ENCODE data around the gene NEUROG1.
A peak's percentile ranks its signal among the peaks of the same experiment; 100 is the strongest.

NEUROG1 gene

DNA sequence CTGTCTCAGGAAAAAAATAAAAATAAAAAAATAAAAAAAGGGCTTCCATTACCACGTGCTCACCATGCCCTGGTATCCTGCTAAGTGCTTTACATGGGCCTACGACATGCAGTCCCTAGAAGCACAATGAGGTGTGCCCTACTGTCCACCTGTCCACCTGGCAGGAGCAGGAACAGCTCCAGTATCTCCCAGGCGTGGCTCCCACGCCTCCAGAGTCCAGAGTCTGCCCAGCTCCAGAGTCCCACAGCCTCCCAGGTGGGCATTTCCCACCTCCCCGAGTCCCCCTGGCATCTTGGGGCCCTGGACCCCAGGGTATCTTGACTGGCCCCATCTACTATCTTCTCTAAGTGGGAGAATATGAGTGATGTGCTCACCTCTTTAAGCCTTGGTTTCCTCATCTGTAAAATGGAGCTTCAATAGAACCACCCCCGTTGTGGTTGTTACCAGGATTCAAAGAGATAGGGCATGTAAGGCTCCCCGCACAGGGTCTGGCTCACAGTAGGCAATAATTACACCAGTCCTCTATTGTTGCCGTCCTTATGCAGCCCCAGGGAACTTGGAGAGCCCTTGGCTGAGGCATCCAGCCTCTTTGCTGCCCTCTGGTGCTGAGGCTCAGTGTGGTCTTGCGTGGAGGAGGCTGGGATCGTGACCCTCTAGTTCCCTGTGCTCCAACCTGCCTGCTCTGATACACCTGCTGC lies 34.1 kb upstream of the NEUROG1 start:
- TF ChIP-seq, protein P1, sequence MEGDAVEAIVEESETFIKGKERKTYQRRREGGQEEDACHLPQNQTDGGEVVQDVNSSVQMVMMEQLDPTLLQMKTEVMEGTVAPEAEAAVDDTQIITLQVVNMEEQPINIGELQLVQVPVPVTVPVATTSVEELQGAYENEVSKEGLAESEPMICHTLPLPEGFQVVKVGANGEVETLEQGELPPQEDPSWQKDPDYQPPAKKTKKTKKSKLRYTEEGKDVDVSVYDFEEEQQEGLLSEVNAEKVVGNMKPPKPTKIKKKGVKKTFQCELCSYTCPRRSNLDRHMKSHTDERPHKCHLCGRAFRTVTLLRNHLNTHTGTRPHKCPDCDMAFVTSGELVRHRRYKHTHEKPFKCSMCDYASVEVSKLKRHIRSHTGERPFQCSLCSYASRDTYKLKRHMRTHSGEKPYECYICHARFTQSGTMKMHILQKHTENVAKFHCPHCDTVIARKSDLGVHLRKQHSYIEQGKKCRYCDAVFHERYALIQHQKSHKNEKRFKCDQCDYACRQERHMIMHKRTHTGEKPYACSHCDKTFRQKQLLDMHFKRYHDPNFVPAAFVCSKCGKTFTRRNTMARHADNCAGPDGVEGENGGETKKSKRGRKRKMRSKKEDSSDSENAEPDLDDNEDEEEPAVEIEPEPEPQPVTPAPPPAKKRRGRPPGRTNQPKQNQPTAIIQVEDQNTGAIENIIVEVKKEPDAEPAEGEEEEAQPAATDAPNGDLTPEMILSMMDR (IDR thresholded peaks at IDR 0.05; ENCODE audit: low read depth, low read length, missing control alignments) = peak; percentile 69
- no peak overlapping the region for H3K4me3 ChIP-seq (replicated peaks; ENCODE audit: low read depth, low read length)
- DNase-seq (ENCODE audit: extremely low read depth, low read depth) = no peak

DNA sequence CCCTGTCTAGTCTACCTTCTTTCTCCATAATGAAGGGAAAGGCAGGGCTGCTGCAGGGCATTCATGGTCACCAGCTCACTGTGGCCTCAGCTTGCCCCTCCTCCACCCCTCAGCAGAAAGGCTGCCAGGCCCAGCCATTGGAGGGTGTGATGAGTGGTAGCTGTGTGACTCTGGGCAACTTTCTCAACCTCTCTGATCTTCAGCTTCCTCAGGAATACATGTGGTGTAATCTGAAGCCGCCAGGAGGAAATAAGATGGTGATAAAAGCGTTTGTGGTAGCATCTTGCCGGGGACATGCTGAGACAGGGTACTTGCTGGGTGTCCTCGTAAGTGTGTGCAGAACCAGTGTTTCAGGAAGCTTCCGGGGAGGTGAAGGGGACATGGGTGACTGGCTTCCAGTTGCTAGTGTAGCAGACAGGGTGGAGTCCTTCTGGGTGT lies 33.2 kb upstream of the NEUROG1 start:
- H3K4me3 ChIP-seq (replicated peaks; ENCODE audit: low read depth, low read length) = no peak overlapping the region
- TF ChIP-seq, protein P1 (IDR thresholded peaks at IDR 0.05; ENCODE audit: low read depth, low read length, missing control alignments) = no peak
- no peak for DNase-seq (ENCODE audit: extremely low read depth, low read depth)

DNA sequence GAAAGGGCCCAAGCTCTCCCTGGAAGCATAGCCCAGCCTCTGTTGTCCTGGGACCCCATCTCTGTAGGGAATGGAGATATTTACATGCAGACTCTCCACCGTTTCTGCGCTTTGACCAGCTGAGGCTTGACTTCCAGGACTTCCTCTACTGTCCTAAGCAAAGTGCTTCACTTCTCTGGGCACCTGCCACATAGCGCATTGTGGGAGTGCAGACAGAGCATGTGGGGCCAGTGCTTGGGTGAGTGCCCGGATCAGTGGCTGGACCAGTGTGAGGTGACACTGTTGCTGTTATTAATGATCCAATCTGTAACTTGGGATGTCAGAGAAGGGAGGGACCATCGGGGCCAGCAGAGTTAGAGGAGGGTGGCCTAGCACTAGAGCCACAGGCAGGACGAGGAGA lies 32.5 kb upstream of the NEUROG1 start:
- H3K4me3 ChIP-seq (replicated peaks; ENCODE audit: low read depth, low read length) = no peak overlapping the region
- TF ChIP-seq, protein P1 (IDR thresholded peaks at IDR 0.05; ENCODE audit: low read depth, low read length, missing control alignments) = no peak
- no peak for DNase-seq (ENCODE audit: extremely low read depth, low read depth)

DNA sequence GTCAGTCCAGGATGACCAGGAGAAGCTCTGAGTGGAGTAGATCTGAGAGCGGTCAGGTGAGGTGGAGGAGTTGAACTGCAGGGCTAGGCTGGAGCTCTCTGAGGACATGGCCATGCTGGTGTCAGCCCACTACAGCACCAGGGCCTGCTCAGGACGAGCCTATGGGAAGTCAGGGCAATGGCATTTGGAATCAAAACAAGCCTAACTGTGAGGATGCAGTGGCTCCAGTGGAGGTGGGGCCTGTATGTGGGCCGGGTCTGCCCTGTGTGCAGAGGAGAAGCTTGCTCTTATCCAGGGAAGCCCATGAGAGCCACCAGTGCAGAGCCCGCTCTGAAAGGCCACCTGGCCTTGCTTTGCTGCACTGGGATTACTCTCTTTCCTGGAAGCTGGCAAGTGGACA lies 31.9 kb upstream of the NEUROG1 start:
- DNase-seq (ENCODE audit: extremely low read depth, low read depth) = no peak
- no peak overlapping the region for H3K4me3 ChIP-seq (replicated peaks; ENCODE audit: low read depth, low read length)
- TF ChIP-seq, protein P1 (IDR thresholded peaks at IDR 0.05; ENCODE audit: low read depth, low read length, missing control alignments) = no peak

DNA sequence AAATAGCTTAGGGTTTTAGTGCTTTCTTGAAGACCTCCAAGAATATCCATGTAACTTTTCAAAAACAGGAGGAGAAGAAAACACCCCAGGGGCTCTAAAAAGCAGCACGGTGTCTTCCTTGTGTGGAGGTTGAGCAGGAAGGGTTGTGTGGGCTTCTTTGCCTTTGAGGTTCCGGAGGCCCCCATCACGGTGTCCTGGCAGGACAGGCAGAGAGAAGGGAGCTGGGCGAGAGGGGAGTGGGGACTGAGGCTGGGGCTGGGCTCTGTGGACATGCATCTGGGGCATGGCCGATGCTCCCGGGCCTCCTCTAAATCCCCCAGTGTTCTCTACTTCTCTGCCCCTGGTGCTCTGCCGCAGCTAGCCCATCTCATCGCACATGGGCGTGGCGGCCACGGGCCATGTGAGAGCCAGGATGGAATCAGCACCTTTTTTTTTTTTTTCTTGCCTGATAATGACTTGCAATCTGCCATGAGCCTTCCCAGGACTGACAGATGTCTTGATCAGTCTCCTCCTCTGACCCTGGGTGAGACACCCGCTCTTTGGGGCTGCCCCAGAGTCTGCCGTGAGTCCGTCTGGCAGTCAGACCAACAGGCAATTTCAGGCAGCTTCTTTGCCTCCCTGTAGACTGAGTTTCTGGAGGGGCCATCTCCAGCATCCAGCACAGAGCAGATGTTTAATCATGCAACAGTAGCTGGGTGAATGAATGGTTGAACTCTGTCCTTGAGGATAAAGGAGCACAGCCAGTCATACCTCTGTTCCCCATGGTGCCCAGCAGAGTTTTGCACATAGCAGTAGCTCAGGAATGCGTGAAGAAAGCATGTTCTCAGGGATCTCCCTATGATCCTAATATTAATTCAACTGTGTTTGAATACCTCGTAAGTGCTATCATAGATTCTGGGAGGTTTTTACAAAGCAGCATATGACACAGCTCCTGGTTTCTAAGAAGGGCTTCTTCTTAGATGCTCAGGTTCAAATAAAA lies 30.9 kb upstream of the NEUROG1 start:
- H3K4me3 ChIP-seq (replicated peaks; ENCODE audit: low read depth, low read length) = no peak overlapping the region
- DNase-seq (ENCODE audit: extremely low read depth, low read depth) = no peak
- TF ChIP-seq, protein P1 (IDR thresholded peaks at IDR 0.05; ENCODE audit: low read depth, low read length, missing control alignments) = no peak

DNA sequence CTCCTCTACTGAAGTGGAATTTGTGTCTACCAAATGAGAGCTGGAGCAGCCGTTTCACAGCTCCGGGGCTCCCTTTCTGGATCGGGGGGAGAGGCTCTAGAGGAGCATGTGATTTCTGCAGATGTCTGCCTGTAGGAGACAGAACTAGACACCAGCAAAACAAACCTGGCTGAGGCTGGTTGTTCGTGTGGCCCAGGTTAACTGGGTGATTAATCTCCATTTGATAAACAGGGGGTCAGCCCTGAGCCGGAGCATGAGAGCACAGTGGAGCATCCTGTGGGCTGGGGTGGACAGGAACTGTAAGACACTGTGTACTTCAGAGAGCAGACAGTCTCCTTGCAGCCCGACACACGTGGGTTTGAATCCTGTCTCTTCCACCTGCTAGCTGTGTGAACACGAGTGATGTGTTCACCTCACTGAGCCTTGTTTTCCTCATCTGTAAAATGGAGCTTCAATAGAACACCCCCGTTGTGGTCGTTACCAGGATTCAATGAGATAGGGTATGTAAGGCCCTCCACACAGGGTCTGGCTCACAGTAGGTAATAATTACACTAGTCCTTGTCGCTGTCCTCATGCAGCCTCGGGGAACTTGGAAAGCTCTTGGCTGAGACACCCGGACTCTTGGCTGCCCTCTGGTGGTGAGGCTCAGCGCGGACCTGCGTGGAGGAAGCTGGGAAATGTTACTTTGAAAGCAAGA lies 30.1 kb upstream of the NEUROG1 start:
- no peak overlapping the region for H3K4me3 ChIP-seq (replicated peaks; ENCODE audit: low read depth, low read length)
- DNase-seq (ENCODE audit: extremely low read depth, low read depth) = no peak
- TF ChIP-seq, protein P1 (IDR thresholded peaks at IDR 0.05; ENCODE audit: low read depth, low read length, missing control alignments) = peak; percentile 98
